ENCODE measurements around the gene AOPEP.

Gene AOPEP

GRCh38 chr9:95037789-95038521 is 311.5 kb downstream of the AOPEP start:
- peak; percentile 52 for FAIRE-seq
- TF ChIP-seq POLR2A (IDR thresholded peaks at IDR 0.05; ENCODE audit: low read depth, low read length): no peak
- DNase-seq (ENCODE audit: insufficient read length, low spot score): no peak

GRCh38 chr9:95038666-95039065 is 312.2 kb downstream of the AOPEP start:
- no peak for DNase-seq (ENCODE audit: insufficient read length, low spot score)
- peak; percentile 20 for FAIRE-seq

GRCh38 chr9:95040106-95040505 is 313.6 kb downstream of the AOPEP start:
- FAIRE-seq (no peak), DNase-seq (ENCODE audit: insufficient read length, low spot score) (no peak)
- no peak for TF ChIP-seq POLR2A (IDR thresholded peaks at IDR 0.05; ENCODE audit: low read depth, low read length)

More at GRCh38 chr9:95038666-95039065, 312.2 kb downstream of the AOPEP start:
- no peak for TF ChIP-seq POLR2A (IDR thresholded peaks at IDR 0.05; ENCODE audit: low read depth, low read length)

GRCh38 chr9:95043826-95044225 is 317.3 kb downstream of the AOPEP start:
- DNase-seq (ENCODE audit: insufficient read length, low spot score) (no peak), FAIRE-seq (peak; percentile 27)
- no peak for TF ChIP-seq POLR2A (IDR thresholded peaks at IDR 0.05; ENCODE audit: low read depth, low read length)

- no peak for TF ChIP-seq POLR2A (IDR thresholded peaks at IDR 0.05; ENCODE audit: low read depth, low read length)
- no peak for FAIRE-seq
- DNase-seq (ENCODE audit: insufficient read length, low spot score): no peak
These were observed 318.4 kb downstream of the AOPEP start for GRCh38 chr9:95044731-95045508.

GRCh38 chr9:95045751-95046150 is 319.3 kb downstream of the AOPEP start:
- no peak for FAIRE-seq

GRCh38 chr9:95047452-95048224 is 321.1 kb downstream of the AOPEP start:
- TF ChIP-seq POLR2A (IDR thresholded peaks at IDR 0.05; ENCODE audit: low read depth, low read length): no peak
- no peak for DNase-seq (ENCODE audit: insufficient read length, low spot score)
- peak; percentile 83 for FAIRE-seq

More at GRCh38 chr9:95045751-95046150, 319.3 kb downstream of the AOPEP start:
- TF ChIP-seq POLR2A (IDR thresholded peaks at IDR 0.05; ENCODE audit: low read depth, low read length): no peak
- DNase-seq (ENCODE audit: insufficient read length, low spot score): no peak

GRCh38 chr9:95048225-95049087 is 322.0 kb downstream of the AOPEP start:
- FAIRE-seq (peak; percentile 90), DNase-seq (ENCODE audit: insufficient read length, low spot score) (peak; percentile 92)
- TF ChIP-seq POLR2A (IDR thresholded peaks at IDR 0.05; ENCODE audit: low read depth, low read length): peak; percentile 54

GRCh38 chr9:95049761-95050160 is 323.3 kb downstream of the AOPEP start:
- no peak for TF ChIP-seq POLR2A (IDR thresholded peaks at IDR 0.05; ENCODE audit: low read depth, low read length)
- FAIRE-seq (peak; percentile 95), DNase-seq (ENCODE audit: insufficient read length, low spot score) (no peak)

- DNase-seq (ENCODE audit: insufficient read length, low spot score) (no peak), FAIRE-seq (peak; percentile 33)
- TF ChIP-seq POLR2A (IDR thresholded peaks at IDR 0.05; ENCODE audit: low read depth, low read length): no peak
These were observed 327.4 kb downstream of the AOPEP start for GRCh38 chr9:95053611-95054570.

GRCh38 chr9:95055334-95055850 is 328.9 kb downstream of the AOPEP start:
- TF ChIP-seq POLR2A (IDR thresholded peaks at IDR 0.05; ENCODE audit: low read depth, low read length): no peak
- FAIRE-seq: peak; percentile 15
- DNase-seq (ENCODE audit: insufficient read length, low spot score): no peak
